ENCODE measurements around the gene PMVK.

Gene PMVK

GRCh38 chr1:154877370-154877974 lies 59.0 kb downstream of the PMVK start:
- no peak for DNase-seq

GRCh38 chr1:154876842-154877369 lies 59.6 kb downstream of the PMVK start:
- DNase-seq = no peak
